GM20000 (cell line): ENCODE results near the gene PAX3.

ENCODE experiments used
- DNase-seq: peaks from one replicate; pipeline ENCODE4 v3.0.0; 2012; ENCODE audit warnings: low spot score
- TF ChIP-seq, protein P1 (sequence below): IDR thresholded peaks from 2 replicates; pipeline ENCODE4 v1.5.1; 2012; ENCODE audit warnings: mild to moderate bottlenecking, control low read depth; ENCODE audit errors: extremely low read depth, missing control alignments

Gene PAX3

DNA sequence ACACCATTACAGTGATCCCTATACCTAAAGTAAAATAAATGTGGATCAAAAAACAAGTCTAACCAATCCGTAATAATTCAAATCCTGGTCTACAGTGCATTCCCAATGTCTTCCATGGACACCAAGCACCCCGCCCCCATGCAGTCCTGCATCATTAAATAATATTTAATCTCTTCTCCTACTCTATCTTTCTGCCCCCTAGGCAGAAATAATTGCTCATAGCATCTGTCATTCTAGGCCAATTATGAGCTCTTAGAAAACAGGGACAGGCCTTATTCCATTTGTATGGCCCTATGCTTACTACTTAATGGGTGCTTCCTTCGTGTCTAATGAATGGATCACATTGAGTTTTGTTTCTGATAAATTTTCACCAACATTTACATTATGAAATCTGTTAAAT lies 66.4 kb downstream of the PAX3 start:
- DNase-seq: no peak
- TF ChIP-seq, protein P1, sequence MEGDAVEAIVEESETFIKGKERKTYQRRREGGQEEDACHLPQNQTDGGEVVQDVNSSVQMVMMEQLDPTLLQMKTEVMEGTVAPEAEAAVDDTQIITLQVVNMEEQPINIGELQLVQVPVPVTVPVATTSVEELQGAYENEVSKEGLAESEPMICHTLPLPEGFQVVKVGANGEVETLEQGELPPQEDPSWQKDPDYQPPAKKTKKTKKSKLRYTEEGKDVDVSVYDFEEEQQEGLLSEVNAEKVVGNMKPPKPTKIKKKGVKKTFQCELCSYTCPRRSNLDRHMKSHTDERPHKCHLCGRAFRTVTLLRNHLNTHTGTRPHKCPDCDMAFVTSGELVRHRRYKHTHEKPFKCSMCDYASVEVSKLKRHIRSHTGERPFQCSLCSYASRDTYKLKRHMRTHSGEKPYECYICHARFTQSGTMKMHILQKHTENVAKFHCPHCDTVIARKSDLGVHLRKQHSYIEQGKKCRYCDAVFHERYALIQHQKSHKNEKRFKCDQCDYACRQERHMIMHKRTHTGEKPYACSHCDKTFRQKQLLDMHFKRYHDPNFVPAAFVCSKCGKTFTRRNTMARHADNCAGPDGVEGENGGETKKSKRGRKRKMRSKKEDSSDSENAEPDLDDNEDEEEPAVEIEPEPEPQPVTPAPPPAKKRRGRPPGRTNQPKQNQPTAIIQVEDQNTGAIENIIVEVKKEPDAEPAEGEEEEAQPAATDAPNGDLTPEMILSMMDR: no peak

DNA sequence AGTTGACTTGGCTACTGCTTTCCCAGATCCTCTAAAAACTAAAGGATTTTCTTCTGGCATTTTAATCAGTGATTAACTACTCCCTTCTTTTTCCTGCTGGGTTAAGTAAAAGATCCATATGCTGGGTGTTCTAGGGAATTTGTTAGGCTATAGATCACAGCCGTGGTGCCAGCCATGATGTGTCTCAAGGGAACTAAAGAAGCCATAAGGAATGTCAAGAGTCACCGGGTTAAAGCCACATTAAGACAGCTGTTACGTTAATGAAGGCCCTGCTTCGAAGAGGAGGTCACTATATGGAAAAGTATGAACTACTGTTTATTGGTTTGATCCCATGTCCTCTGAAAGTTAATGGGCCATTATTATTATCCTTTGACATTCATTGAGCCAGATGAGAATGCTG lies 70.7 kb downstream of the PAX3 start:
- no peak for DNase-seq
- TF ChIP-seq, protein P1: no peak

DNA sequence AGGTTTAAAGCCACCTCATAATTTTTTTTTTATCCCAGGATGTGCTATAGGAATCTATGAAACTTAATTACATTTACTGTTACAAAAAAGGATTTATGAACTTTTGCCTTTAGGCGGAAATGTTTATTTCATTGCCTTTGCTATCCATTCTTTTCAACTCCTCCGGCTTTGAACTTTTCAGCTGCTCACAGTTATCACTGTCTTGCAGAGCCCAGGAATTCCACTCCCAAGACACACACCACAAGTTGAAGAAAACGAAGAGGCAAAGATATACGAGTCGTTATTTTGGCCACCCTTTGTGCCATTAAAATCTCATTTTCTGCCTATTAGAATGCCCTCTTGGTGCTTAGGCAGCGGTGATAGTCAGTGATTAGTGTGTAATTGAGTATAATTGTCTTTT lies 80.0 kb downstream of the PAX3 start:
- no peak for DNase-seq
- TF ChIP-seq, protein P1: no peak

DNA sequence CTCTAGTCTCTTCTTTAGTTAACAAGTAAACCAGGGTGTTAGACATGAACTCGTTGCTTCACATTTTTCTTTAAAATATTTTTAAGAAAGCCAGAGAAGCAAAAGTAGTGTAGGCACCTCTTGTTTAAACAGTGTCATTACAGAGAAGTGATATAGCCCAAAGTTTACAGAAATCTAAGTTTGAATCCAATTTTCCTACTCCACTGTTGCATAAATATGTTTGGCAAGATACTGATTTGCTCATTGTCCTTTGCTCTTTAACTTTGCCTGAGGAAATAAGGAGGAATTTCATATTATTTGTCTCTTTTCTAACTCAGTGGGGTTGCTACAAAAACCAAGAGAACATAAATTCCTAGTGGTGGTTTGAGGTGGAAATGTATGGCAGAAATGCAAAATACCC lies 81.1 kb downstream of the PAX3 start:
- no peak for DNase-seq
- TF ChIP-seq, protein P1: no peak

DNA sequence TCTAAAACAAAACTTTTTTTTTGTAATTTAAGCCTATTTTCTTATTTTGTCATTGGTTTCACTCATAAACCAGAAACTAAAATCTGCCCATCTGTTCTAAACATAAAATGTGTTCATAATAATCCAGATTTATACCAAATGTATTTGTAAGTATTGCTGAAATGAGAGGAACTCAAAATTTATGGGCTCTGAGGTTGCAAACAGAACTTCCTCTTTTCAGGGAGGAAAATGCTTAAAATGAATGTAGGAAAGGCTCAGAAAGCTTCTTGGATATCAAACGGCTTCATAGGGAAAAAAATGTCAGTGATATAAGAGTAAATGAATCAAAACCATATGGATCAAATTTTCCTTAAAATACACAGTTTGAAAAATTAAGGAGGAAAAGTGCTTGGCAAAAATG lies 83.9 kb downstream of the PAX3 start:
- TF ChIP-seq, protein P1: no peak
- DNase-seq: no peak

DNA sequence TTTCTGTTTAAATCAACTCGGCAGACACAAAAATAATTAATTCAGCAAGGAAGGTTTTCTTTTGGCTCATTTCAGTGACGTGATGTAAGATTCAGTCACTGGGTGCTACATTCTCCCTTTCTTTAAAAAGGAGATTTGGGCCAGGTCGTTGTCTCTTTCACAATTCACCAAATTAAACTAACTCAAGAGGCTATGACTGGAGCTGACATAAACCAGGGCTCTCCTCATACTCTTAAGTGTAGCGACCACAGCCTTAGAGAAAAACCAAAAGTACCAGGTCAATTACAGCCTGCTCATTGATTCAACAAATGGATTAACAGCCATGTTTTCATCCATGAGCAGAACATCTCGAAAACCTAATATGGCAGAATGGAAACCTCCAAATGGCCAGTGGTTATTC lies 85.7 kb downstream of the PAX3 start:
- no peak for DNase-seq
- TF ChIP-seq, protein P1: no peak

DNA sequence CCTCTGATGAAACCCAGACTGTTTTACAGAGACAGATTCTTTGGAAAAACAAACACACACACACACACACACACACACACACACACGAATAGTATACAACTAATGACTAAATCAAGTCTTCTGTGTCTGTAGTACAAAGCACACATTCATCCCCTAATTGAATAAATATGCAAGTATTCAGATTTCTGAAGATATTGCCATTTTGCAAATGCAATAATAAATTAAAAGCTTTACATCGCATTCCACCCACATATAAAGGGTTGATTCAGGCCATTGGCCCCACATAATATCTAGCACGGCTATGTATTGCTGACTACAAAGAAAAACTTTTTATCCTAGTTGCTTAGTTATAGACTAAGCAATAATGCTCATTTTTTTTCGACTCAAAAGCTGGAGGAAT lies 86.2 kb downstream of the PAX3 start:
- TF ChIP-seq, protein P1: no peak
- no peak for DNase-seq
